CD4-positive, alpha-beta T cell treated with Interleukin-2 at 100 ng/mL for 4 hours (primary cell): ENCODE results near the gene PPP2R5D.

Source experiments
- DNase-seq: peaks from one replicate; pipeline ENCODE4 v3.0.0-alpha.2; 2020; ENCODE audit warnings: low spot score

PPP2R5D gene

DNA sequence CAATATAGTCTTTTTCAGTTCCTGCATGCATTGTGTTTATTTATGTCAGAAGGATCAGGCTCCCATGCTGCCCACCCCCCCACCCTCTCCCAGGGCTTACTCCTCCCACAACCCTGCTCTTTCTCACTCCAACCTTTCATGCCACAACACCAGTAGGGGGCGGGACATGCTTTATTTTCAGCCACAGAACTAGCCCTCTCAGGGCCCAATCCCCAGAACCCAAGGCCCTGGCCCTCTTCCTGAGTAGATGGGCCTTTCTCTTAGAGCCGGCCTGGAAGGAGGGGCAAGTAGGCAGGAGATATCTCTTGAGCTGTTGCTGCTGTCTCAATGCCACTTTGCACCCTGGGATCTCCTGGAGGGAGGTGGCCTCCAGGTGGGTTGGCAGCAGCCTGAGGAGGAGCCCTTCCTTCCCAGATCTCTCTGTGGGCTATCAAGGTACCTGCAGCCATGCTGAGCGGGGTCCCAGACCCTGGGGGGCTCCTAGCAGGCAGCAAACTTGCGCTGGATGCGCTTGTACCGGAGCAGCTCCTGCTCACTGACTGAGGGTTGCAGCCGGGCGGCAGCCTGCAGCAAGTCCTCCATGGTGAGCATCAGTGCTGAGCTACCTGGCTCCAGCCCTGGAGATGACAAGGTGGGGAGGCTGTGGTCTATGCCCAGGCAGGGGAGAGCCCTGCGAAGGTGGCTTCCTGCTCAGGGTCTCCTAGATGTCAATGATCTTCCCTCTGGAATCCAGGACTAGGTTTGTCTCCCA is 20.3 kb upstream of the PPP2R5D start:
- DNase-seq: peak; percentile 45

DNA sequence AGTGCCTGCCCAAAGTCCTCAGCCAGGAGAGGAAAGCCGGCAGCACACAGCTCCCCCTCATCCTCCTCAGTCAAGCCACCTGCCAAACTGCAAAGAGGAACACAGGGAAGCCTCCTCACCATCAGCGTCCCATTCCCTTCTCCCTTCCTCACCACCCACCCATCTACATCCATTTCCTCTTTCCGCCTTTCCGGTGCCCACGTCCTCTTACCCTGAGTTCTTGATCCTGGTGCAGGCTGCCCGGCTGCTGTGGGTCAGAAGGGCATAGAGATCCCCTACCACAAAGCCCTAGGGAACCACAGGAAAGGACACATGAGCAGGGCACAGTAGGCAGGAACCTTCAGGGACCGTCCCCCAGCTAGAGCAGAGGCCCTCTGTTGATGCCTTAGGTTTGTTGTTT is 17.8 kb upstream of the PPP2R5D start:
- DNase-seq: no peak

DNA sequence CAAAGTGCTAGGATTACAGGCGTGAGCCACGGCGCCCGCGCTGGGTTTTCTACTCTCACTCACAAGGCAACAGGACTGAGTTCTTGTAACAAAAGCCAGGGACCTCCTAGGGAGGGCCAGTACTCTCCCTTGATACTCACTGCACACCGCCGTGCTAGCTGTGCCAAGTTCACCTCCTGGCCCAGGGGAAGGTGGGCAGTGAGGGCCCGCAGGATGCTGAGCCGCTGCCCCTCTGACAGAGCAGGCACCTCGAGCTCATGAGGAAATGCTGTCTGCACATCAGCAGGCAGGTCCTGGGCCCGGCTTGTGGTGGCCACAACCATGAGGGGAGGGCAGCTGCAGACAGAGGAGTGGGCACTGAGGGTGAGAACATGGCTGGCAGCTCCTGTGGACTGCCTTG is 17.1 kb upstream of the PPP2R5D start:
- no peak for DNase-seq

DNA sequence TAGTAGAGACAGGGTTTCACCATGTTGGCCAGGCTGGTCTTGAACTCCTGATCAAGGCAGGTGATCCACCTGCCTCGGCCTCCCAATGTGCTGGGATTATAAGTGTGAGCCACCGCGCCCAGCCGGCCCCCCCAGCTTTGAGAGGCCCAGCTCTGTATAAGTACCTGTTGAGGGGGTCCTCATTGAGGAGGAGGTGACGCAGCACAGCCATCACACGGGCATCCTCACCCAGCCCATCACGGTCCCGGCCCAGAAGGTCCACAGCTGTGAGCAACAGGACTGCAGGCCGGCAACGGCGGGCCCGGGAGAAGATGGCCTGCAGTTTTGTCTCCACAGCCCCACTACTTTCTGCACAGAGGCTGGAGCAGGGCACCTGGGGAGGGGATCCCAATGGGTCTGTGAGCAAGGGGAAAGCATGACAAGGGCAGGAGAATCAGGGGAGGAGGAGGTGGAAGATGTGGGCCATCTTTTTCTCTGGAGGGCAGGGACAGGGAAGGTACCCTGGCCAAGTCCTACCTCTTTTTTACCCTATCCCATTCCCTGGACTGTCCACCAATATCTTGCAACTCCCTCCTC is 16.2 kb upstream of the PPP2R5D start:
- DNase-seq: no peak

DNA sequence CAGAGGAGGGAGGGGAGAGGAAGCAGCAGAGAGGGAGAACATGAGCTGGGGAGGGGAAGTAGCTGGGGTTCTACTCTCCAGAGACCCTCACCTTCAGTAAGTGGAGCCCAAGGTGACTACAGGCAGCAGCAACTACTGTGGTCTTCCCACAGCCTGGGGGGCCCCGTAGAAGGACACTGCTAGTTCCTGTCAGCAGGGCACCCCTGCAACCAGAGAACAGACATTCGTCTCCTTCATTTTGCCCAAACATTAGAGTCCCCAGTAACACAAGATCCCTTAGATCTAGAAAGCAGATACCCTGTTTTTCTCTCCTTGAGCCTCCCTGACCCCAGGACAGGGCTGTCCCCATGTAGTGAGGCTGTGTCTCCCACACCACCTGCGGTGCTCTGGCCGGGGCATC is 15.6 kb upstream of the PPP2R5D start:
- no peak for DNase-seq

DNA sequence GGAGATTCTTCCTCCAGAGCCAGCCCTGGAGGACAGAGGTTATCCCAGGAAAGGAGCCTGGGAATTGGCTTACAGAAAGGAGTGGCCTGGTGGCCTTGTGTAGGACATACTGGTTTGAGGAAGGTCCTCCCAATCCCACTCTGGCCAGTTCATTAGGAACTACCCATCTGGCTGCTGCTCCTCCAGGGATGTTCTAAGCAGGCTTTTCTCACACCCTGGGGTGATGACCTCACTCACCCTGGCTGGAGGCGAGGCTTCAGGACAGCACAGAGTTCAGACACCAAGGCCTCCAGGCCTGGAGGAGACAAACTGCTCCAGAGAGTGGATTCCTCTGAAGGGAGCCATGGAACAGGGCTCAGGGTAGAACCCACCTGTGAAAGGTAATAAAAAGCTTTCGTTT is 14.9 kb upstream of the PPP2R5D start:
- DNase-seq: no peak

DNA sequence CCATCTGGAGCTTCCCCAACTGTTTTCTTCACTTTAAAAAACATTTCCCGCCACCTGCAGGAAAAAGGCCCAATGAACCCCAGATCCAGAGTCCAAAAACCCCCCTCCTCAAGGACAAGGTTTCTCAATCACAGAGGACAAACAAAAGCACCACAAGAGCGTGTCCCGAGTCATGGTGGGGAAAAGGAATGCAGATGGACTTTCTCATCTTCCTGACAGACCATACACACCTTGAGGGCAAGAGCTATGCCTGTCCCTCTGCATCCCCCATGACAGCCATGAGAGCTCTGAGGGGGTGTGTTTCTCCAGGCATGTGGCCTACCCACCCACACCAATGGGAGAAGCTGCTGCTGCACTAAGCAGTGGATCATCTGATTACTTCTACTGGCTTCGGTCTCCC is 14.4 kb upstream of the PPP2R5D start:
- DNase-seq: no peak

DNA sequence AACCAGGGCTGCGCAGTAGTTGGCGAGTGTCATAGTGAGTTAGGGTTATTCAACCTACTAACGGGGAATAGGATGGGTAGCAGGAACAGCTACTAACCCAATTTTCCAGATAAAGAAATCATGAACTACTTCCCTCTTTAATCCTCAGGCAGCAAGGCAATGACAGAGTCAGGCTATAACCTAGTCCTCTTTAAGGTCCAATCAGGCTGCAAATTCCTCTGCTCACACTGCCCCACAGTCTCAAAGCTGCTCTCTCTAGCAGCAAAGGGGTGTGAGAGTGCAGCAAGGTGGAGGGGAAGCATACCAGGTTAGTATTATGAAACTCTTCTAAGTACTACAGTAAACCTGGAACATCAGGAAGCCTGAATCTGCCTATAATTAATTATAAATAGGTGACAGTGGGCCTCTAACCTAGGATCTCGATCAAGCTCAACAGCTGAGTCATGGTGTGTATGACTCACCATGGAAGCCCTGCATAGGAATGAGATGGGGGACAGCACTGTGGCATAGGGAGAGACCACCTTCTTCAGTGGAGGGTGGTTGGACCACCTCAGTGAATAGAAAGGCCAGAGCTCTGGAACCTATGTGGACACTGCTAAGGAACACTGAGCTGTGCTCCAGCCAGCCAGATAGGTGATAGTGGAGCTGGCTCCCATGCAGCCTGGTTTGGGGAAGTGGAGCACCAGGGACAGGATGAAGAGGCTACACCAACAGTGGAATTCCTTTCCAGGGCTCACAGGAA is 13.3 kb upstream of the PPP2R5D start:
- DNase-seq: no peak

DNA sequence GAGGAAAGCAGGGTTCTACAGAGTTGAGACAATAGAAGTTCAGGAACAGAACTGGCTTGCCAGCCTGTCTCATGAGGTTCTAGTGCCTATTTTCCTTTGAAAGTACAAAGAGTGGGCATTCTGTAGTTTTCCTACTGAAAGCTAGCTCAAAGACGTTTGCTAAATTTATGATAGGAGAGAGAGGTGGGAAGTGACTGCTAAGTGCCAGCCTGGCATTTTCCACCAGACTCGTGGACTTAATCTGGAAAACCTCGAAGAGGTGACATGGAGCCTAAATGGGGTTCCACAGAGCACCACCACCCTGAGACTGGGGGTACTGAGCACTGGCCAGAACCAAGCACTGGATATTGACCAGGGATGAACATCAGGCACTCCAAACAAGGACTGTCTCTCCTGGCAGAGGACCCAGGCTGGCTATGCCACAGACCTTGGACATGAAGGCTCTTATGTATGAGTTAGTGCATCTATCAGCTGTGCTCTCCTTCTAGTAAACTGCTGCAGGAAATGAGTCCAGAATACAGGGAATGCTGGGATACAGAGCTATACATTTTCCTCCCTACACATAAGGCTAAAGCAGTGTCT is 12.5 kb upstream of the PPP2R5D start:
- DNase-seq: no peak

DNA sequence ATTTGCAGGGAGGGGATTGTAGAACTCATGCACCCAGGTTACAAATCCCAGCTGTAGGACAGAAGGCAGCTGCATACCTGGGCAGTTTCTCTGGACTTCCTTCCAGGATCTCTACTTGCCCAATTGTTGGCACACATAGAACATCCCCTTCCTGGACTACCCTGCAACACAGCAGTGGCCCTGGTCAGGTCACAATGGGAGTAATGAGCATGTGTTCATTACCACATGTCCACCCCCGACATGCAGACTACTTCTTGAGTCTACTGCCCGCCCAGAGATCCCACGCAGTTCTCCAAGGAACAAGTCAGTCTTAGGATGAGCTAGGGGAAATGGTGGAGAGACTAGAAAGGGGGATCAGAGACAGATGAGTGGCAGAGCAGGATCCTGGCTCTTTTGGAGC is 10.4 kb upstream of the PPP2R5D start:
- no peak for DNase-seq

DNA sequence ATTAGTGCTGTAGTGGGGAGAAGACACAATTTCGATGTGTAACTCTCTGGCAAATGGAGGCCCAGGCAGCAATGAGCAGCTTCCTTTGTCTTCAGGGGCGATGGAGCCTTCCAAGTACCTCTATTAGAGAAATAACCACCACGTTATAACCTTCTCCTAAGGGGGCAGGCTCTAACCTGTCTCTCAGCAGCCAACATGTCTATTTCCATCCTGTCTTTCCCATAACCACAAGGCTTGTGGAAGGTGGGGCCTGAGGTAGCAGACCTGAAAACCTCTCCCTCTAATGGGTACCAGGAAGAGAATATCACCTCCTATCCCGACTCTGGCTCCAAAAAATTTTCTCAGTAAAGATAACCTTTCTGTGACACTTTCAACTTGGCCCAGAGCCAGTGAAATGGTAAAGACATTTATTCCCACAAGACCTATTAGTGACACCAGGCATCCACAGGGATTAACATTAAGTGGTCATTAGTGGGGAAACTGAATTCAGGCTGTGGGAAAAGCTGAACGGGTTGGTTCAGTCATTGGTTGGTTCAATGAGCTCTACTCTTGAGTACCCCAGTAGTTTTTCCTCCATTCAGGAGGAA is 9.4 kb upstream of the PPP2R5D start:
- DNase-seq: no peak

DNA sequence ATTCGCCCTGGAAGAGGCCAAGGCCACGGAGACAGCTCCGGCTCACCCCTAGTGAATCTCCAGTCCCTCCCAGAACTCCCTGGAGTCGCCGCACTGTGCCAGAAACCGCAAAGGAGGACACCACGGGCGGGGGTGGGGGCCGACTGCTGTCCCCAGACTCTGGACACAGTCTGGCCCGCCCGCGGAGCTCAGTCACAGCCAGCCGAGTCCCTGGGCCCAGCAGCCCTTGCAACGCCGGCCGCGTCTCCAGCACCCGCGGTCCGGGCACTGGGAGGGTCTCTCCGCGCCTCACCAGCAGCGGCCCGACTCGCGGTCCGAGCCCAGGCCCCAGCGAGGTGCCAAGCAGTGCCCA is 5.9 kb upstream of the PPP2R5D start:
- DNase-seq: no peak

DNA sequence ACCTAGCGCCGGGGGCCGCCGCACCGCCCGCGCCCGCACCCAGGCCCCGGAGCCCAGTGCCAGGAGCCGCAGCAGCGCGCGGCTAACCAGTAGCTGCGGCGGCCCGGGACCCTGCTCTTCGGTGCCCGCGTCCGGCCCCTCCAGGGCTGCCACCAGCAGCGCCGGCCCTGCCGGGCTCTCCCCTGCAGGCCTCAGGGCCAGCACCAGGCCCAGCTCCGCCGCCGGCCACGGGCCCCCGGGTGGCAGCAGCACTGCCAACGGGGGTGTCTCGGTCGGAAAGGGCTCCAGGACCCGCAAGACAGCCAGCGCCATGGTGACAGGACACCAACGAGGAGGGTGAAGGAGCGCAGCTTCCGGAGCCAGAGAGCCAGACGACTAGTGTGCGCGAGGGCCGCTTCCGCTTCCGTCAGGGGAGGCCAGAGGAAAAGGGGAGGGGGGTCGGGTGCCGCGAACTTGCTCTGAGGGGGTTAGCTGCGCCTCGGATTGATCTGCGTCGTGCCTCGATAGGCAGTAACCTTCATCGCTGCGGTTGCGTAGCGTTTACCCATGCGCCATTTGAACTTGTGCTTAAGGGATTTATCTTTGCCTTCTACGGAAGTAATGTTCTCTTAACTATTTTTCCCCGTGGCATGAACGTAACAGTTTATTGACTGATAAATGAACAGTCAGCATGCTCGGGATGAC is 5.4 kb upstream of the PPP2R5D start, which contains the start of gene PEX6:
Gene PEX6 (minus strand): TSS at position 343 of the 684 bp plus-strand sequence. CDS start 31 bp downstream, at position 312.
- DNase-seq: peak; percentile 91

DNA sequence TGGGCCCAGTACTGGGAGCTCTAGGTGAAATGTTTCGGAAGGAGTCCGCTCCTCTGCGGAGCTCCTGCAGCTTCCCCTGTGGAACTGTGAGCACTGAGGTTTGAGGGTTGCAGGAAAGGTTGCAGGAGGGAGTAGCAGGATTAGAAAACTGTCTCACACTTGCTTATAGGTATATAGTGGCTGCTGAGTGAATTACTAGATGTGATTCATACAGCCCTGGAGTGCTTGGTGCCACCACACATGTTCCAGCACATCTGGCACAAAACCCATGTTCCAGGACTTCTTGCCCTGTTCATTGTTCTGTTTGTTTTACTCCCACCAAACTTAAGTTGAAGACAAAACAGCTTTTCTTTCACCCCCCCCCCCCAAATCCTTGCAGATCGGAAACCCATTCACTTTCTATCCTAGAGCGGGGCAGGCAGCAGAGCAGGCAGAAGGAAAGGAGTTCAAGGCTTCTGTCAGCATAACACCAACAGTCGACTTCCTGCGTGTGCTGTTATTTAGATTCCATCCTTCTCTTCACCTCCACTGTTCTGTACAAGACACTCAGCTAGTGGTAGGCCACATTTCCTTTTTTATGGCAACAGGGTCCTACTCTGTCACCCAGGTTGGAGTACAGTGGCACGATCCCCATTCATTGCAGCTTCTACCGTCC is 4.7 kb upstream of the PPP2R5D start:
- peak; percentile 39 for DNase-seq

DNA sequence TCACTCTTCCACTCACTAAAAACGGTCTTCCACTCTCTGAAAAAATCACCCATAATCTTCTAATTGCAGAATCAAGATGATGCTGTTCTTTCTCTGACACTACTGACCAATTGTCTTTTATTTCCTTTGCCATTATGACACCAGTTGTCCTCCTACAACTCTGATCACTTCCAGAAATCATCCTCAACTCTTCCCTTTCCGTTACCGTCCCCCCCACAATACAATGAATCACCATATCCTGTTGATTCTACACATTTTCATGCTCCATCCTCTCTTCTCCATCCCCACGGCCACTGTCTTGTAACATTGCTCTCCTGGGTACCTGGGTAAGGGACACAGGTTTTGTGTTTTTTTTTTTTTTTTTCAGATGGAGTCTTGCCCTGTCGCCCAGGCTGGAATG is 2.5 kb upstream of the PPP2R5D start:
- DNase-seq: no peak

DNA sequence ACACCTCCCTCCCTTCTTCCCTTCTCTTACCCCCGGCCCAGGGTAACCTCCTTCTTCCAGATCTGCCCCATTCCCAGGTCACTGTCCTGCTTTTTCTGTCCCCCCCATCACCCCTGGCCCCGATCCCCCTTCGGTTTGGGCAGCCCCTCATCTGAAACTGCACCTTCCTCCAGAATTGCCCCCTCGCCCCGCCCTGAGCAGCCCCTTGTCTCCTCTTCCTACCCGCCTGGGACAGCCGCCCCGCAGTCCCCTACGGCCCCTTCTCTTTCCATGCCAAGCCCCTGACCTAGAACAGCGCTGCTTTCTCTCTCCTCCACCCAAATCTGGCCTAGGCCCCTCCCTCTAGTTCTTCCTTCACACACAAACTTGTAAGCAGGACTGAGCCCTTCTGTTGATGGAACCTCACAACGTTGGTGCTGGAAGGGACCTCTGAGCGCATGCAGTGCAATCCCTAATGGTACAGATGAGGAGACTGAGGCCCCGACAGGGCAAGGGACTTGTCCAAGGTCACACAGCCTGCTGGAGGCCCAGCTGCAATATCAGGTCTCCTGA is 630 bp downstream of the PPP2R5D start:
- DNase-seq: peak; percentile 20

DNA sequence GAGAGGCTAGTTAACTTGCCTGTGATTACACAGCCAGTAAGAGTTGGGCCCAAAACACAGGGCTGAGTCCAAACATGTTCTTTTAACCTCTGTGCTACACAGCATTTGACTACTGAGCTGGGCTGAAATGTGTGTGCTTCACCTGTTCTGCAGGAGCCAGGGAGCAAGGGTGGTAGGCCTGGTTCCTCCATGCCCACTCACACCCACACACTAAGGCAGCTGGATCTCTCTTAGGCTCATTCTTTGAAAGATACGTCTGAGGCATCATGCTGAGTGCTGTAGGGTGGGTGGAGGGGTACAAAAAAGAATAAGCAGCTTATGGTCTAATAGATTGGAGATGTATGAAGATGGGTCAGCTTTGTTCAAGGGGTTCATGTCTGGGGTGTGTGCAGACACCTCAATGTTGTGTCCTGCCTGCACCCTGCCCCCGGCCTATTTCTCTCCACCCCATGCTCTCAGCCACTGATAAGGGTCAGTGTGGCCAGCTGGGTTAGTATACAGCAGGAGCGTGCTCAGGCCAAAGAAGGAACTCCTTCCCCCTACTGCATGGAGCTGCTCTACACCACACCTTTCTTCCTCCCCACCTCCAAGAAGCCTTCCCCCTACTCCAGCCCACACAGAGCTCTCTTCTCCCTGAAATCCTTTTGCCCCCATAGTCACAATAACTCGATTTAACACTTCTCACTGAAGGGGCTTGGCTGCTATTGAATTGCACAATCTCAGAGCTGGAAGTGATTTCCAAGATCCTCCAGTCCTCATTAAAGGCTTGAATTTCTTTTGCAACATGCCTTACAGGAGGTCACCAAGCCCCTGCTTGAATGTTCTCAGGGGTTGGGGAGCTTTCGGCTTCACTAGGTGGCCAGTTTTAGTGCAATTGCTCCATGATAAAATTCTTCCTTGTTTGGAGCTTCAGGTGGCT is 3.4 kb downstream of the PPP2R5D start:
- DNase-seq: no peak

DNA sequence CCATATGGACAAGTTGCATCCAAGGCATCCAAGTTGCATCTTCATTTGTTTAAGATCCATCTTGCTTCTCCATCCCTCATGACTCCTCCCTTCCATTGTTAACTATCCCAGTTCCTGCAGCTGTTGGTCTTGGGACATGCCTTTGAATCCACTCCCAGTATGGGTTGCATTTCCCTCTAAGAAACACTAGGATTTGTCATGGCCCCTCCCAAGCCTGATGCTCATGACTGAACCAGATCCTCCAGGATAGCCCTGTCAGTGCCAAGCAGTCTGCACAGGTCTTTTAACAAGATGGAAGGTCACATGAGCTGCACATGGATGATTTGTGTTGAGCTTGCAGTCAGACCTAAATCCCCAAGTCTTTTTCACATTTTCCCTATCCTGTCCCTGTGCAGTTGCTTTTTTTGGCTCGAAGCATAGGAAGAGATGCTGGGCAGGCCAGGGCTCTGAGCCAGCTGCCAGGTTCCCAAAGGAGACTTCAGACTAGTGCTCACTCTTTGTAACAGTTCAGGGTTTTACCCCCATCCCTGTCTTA is 4.2 kb downstream of the PPP2R5D start:
- no peak for DNase-seq

DNA sequence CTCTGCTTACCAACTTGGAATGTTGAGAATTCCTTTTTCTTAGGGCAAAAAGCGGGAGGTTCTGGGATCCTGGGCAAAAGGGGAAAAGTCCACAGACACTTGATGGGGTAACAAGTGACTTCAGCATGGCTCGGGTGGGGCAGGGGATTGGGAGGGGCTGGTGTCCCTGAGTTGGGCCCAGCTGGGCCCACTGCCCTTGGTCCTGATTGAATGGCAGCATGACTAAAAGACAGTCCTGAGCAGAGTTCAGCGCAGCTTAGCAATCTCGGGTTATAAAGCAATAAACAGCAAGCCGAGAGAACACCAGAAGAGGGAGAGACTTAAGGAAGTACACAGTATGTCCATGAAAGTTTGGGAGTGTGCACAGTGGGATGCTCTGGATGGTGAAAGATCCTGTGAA is 5.6 kb downstream of the PPP2R5D start:
- no peak for DNase-seq

DNA sequence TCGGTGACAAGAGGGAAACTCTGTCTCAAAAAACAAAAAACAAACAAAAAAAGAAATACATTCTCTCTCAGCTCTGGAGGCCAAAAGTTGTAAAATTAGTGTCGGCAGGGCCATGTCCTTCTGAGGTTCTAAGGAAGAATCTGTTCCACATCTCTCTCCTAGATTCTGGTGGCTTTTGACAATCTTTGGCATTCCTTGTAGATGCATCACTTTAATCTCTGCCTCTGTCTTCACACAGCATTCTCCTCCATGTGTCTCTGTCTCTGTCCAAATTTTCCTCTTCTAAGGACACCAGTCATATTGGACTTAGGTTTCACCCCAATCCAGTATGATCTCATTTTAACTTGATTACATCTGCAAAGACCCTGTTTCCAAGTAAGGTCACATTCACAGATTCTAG is 9.1 kb downstream of the PPP2R5D start:
- DNase-seq: no peak
